ENCODE measurements around the gene NCOR2.

Gene NCOR2

GRCh38 chr12:124565656-124566160 is 1.7 kb downstream of the NCOR2 start:
- no peaks in the 10 kb centered on the region for H3K9me3 ChIP-seq (ENCODE audit: low read length)
- H3K27me3 ChIP-seq (ENCODE audit: insufficient read depth, low read length), result peaks cover 8% of the 10 kb centered on the region
- H3K4me1 ChIP-seq (ENCODE audit: insufficient read depth, low read length), result peaks cover 40% of the 10 kb centered on the region
- H3K4me3 ChIP-seq (ENCODE audit: low read length), result peak overlapping the region; percentile 81
- no peaks in the 10 kb centered on the region for H3K36me3 ChIP-seq (ENCODE audit: insufficient read depth, low read length)
- no peak overlapping the region for H2AFZ ChIP-seq (ENCODE audit: low read depth, low read length)

- Histone ChIP-seq H3K9me3 (ENCODE audit: low read length) (no peaks in the 10 kb centered on the region), H2AFZ (ENCODE audit: low read depth, low read length) (no peak overlapping the region), H3K4me1 (ENCODE audit: insufficient read depth, low read length) (peaks cover 40% of the 10 kb centered on the region), H3K36me3 (ENCODE audit: insufficient read depth, low read length) (no peaks in the 10 kb centered on the region), H3K27me3 (ENCODE audit: insufficient read depth, low read length) (peaks cover 8% of the 10 kb centered on the region), H3K4me3 (ENCODE audit: low read length) (no peak overlapping the region)
These were observed 2.4 kb downstream of the NCOR2 start for GRCh38 chr12:124564971-124565491.

- Histone ChIP-seq H3K36me3 (ENCODE audit: insufficient read depth, low read length) (no peaks in the 10 kb centered on the region), H3K9me3 (ENCODE audit: low read length) (peaks cover 3% of the 10 kb centered on the region), H2AFZ (ENCODE audit: low read depth, low read length) (no peak overlapping the region), H3K4me3 (ENCODE audit: low read length) (peak overlapping the region; percentile 6), H3K27me3 (ENCODE audit: insufficient read depth, low read length) (peaks cover 5% of the 10 kb centered on the region), H3K4me1 (ENCODE audit: insufficient read depth, low read length) (peaks cover 39% of the 10 kb centered on the region)
These were observed 3.0 kb downstream of the NCOR2 start for GRCh38 chr12:124564232-124564958.

- no peak overlapping the region for H2AFZ ChIP-seq (ENCODE audit: low read depth, low read length)
- H3K9me3 ChIP-seq (ENCODE audit: low read length), result peaks cover 3% of the 10 kb centered on the region
- H3K4me3 ChIP-seq (ENCODE audit: low read length), result no peak overlapping the region
- H3K36me3 ChIP-seq (ENCODE audit: insufficient read depth, low read length), result no peaks in the 10 kb centered on the region
- peaks cover 33% of the 10 kb centered on the region for H3K4me1 ChIP-seq (ENCODE audit: insufficient read depth, low read length)
- H3K27me3 ChIP-seq (ENCODE audit: insufficient read depth, low read length), result no peaks in the 10 kb centered on the region
These were observed 3.6 kb downstream of the NCOR2 start for GRCh38 chr12:124563809-124564208.

GRCh38 chr12:124563401-124563800 is 4.0 kb downstream of the NCOR2 start:
- H3K27me3 ChIP-seq (ENCODE audit: insufficient read depth, low read length), result no peaks in the 10 kb centered on the region
- H2AFZ ChIP-seq (ENCODE audit: low read depth, low read length), result no peak overlapping the region
- H3K4me3 ChIP-seq (ENCODE audit: low read length), result no peak overlapping the region
- H3K36me3 ChIP-seq (ENCODE audit: insufficient read depth, low read length), result no peaks in the 10 kb centered on the region
- peaks cover 31% of the 10 kb centered on the region for H3K4me1 ChIP-seq (ENCODE audit: insufficient read depth, low read length)
- H3K9me3 ChIP-seq (ENCODE audit: low read length), result peaks cover 3% of the 10 kb centered on the region

- Histone ChIP-seq H3K27me3 (ENCODE audit: insufficient read depth, low read length) (no peaks in the 10 kb centered on the region), H2AFZ (ENCODE audit: low read depth, low read length) (no peak overlapping the region), H3K4me3 (ENCODE audit: low read length) (no peak overlapping the region), H3K4me1 (ENCODE audit: insufficient read depth, low read length) (peaks cover 29% of the 10 kb centered on the region), H3K36me3 (ENCODE audit: insufficient read depth, low read length) (no peaks in the 10 kb centered on the region), H3K9me3 (ENCODE audit: low read length) (peaks cover 3% of the 10 kb centered on the region)
These were observed 4.6 kb downstream of the NCOR2 start for GRCh38 chr12:124562796-124563181.

GRCh38 chr12:124562018-124562795 is 5.2 kb downstream of the NCOR2 start:
- H3K4me1 ChIP-seq (ENCODE audit: insufficient read depth, low read length), result peaks cover 33% of the 10 kb centered on the region

GRCh38 chr12:124561231-124561630 is 6.2 kb downstream of the NCOR2 start:
- H2AFZ ChIP-seq (ENCODE audit: low read depth, low read length), result no peak overlapping the region
- peaks cover 32% of the 10 kb centered on the region for H3K4me1 ChIP-seq (ENCODE audit: insufficient read depth, low read length)
- H3K27me3 ChIP-seq (ENCODE audit: insufficient read depth, low read length), result no peaks in the 10 kb centered on the region
- H3K4me3 ChIP-seq (ENCODE audit: low read length), result no peak overlapping the region
- no peaks in the 10 kb centered on the region for H3K36me3 ChIP-seq (ENCODE audit: insufficient read depth, low read length)
- H3K9me3 ChIP-seq (ENCODE audit: low read length), result peaks cover 3% of the 10 kb centered on the region

More at GRCh38 chr12:124562018-124562795, 5.2 kb downstream of the NCOR2 start:
- Histone ChIP-seq H2AFZ (ENCODE audit: low read depth, low read length) (no peak overlapping the region), H3K36me3 (ENCODE audit: insufficient read depth, low read length) (no peaks in the 10 kb centered on the region), H3K4me3 (ENCODE audit: low read length) (no peak overlapping the region), H3K9me3 (ENCODE audit: low read length) (peaks cover 3% of the 10 kb centered on the region), H3K27me3 (ENCODE audit: insufficient read depth, low read length) (no peaks in the 10 kb centered on the region)

GRCh38 chr12:124560146-124560890 is 7.1 kb downstream of the NCOR2 start:
- H3K4me3 ChIP-seq (ENCODE audit: low read length), result no peak overlapping the region

GRCh38 chr12:124559182-124560017 is 8.0 kb downstream of the NCOR2 start:
- Histone ChIP-seq H2AFZ (ENCODE audit: low read depth, low read length) (no peak overlapping the region), H3K4me1 (ENCODE audit: insufficient read depth, low read length) (peaks cover 18% of the 10 kb centered on the region)

More at GRCh38 chr12:124560146-124560890, 7.1 kb downstream of the NCOR2 start:
- H3K36me3 ChIP-seq (ENCODE audit: insufficient read depth, low read length), result no peaks in the 10 kb centered on the region
- H3K9me3 ChIP-seq (ENCODE audit: low read length), result peaks cover 3% of the 10 kb centered on the region
- no peak overlapping the region for H2AFZ ChIP-seq (ENCODE audit: low read depth, low read length)
- H3K27me3 ChIP-seq (ENCODE audit: insufficient read depth, low read length), result no peaks in the 10 kb centered on the region
- peaks cover 25% of the 10 kb centered on the region for H3K4me1 ChIP-seq (ENCODE audit: insufficient read depth, low read length)

GRCh38 chr12:124558313-124558712 is 9.1 kb downstream of the NCOR2 start:
- H3K4me3 ChIP-seq (ENCODE audit: low read length), result no peak overlapping the region
- H3K27me3 ChIP-seq (ENCODE audit: insufficient read depth, low read length), result no peaks in the 10 kb centered on the region
- H3K4me1 ChIP-seq (ENCODE audit: insufficient read depth, low read length), result peaks cover 17% of the 10 kb centered on the region
- H3K36me3 ChIP-seq (ENCODE audit: insufficient read depth, low read length), result no peaks in the 10 kb centered on the region
- no peak overlapping the region for H2AFZ ChIP-seq (ENCODE audit: low read depth, low read length)
- H3K9me3 ChIP-seq (ENCODE audit: low read length), result peaks cover 3% of the 10 kb centered on the region

More at GRCh38 chr12:124559182-124560017, 8.0 kb downstream of the NCOR2 start:
- no peak overlapping the region for H3K4me3 ChIP-seq (ENCODE audit: low read length)
- H3K27me3 ChIP-seq (ENCODE audit: insufficient read depth, low read length), result no peaks in the 10 kb centered on the region
- no peaks in the 10 kb centered on the region for H3K36me3 ChIP-seq (ENCODE audit: insufficient read depth, low read length)
- H3K9me3 ChIP-seq (ENCODE audit: low read length), result peaks cover 3% of the 10 kb centered on the region

All from neuron (in vitro differentiated cells).